Activated CD8-positive, alpha-beta T cell treated with anti-CD3 and anti-CD28 coated beads for 36 hours (primary cell): ENCODE measurements around the gene HRH3. TPM values are rescaled to one million over a fixed set of nuclear protein-coding genes. Genes with fewer than 3 reads are reported as not detected.

ENCODE experiments used
- ATAC-seq: fragments of 200-7000 bp; cut with Tn5 transposase; one replicate; pipeline ENCODE4 v1.10.0; 2021; ENCODE audit warnings: mild to moderate bottlenecking, moderate library complexity
- CTCF ChIA-PET: fragments of 350-600 bp; sonication (Branson Sonifier 250); formaldehyde crosslinking; loops from one replicate; lab custom pipeline; 2021; ENCODE audit warnings: antibody characterized with exemption; lab: Charles Lee
- POLR2A ChIA-PET: fragments of 350-600 bp; sonication (Branson Sonifier 250); formaldehyde crosslinking; loops from one replicate; lab custom pipeline; 2021; ENCODE audit warnings: antibody characterized with exemption; lab: Charles Lee
- DNase-seq: peaks from one replicate; pipeline ENCODE4 v3.0.0-alpha.2; 2020
- H3K27ac Mint-ChIP-seq: one replicate; pipeline ENCODE4 v1.8.0; 2021; ENCODE audit warnings: mild to moderate bottlenecking, mixed read lengths
- H3K27me3 Mint-ChIP-seq: one replicate; pipeline ENCODE4 v1.8.0; 2021; ENCODE audit warnings: mixed read lengths
- H3K36me3 Mint-ChIP-seq: one replicate; pipeline ENCODE4 v1.8.0; 2021; ENCODE audit warnings: low read depth, mixed read lengths
- H3K4me1 Mint-ChIP-seq: one replicate; pipeline ENCODE4 v1.8.0; 2021; ENCODE audit warnings: low read depth, mixed read lengths
- H3K4me3 Mint-ChIP-seq: one replicate; pipeline ENCODE4 v1.8.0; 2021; ENCODE audit warnings: mild to moderate bottlenecking, moderate library complexity, mixed read lengths
- H3K9me3 Mint-ChIP-seq: one replicate; pipeline ENCODE4 v1.8.0; 2021; ENCODE audit warnings: mixed read lengths
- intact Hi-C: fragments of 100-400 bp; cut with micrococcal nuclease; formaldehyde crosslinking; loops from one replicate; pipeline ENCODE4 v1.10.0; 2022
- total RNA-seq, 2 experiments: library from RNA; stranded (reverse); gene quantifications; one replicate each; pipeline ENCODE4 v1.2.3, GENCODE V29; 2021
- TF ChIP-seq, protein P1 (sequence below): fragments of 200-600 bp; IDR thresholded peaks from one replicate; pipeline ENCODE4 v1.8.0; 2022; ENCODE audit warnings: antibody characterized with exemption, mild to moderate bottlenecking

HRH3 gene
- total RNA-seq, 2 experiments from 2014 or later = not detected

DNA sequence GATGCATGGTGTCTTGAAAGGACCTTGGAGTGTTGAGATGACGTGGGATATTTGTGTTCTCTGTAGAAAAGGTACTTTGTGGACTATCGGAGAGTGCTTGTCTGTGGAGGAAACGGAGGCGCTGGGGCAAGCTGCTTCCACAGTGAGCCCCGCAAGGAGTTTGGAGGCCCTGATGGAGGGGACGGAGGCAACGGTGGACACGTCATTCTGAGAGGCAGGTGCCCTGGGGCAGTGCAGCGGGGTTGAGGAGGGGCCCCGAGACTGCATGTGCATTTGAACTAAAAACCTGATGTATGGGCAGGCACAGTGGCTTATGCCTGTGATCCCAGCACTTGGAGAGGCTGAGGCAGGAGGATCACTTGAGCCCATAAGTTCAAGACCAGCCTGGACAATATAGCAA is 24.3 kb downstream of the HRH3 start:
- H3K27ac Mint-ChIP-seq = no peak overlapping the region
- H3K9me3 Mint-ChIP-seq = no peaks in the 10 kb centered on the region
- no peak overlapping the region for H3K4me3 Mint-ChIP-seq
- H3K4me1 Mint-ChIP-seq = peaks cover 11% of the 10 kb centered on the region
- TF ChIP-seq, protein P1, sequence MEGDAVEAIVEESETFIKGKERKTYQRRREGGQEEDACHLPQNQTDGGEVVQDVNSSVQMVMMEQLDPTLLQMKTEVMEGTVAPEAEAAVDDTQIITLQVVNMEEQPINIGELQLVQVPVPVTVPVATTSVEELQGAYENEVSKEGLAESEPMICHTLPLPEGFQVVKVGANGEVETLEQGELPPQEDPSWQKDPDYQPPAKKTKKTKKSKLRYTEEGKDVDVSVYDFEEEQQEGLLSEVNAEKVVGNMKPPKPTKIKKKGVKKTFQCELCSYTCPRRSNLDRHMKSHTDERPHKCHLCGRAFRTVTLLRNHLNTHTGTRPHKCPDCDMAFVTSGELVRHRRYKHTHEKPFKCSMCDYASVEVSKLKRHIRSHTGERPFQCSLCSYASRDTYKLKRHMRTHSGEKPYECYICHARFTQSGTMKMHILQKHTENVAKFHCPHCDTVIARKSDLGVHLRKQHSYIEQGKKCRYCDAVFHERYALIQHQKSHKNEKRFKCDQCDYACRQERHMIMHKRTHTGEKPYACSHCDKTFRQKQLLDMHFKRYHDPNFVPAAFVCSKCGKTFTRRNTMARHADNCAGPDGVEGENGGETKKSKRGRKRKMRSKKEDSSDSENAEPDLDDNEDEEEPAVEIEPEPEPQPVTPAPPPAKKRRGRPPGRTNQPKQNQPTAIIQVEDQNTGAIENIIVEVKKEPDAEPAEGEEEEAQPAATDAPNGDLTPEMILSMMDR = no peak
- ChIA-PET CTCF (interaction anchor here (1.4 kb wide), 1 partner anchor 184 kb away, joined by 3 read pairs; no protein-coding TSS in a partner anchor), POLR2A (no interaction called here)
- no peak for DNase-seq
- peaks cover 24% of the 10 kb centered on the region for H3K36me3 Mint-ChIP-seq
- intact Hi-C loops = no loop called here
- no peak for ATAC-seq
- H3K27me3 Mint-ChIP-seq = no peaks in the 10 kb centered on the region

DNA sequence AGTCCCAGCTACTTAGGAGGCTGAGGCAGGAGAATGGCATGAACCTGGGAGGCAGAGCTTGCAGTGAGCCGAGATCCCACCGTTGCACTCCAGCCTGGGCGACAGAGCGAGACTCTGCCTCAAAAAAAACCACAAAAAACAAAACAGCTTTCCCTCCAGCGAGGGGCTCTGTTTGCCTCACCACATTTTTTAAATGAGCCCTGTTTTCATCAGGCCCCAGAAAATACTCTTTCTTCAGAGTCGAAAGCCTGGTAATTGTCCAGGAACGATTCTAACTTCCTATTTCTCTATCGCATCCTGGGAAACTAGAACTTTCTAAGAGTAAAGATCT is 25.0 kb downstream of the HRH3 start:
- TF ChIP-seq, protein P1 = no peak
- POLR2A ChIA-PET = no interaction called here
- peaks cover 18% of the 10 kb centered on the region for H3K36me3 Mint-ChIP-seq
- no peaks in the 10 kb centered on the region for H3K9me3 Mint-ChIP-seq
- CTCF ChIA-PET = interaction anchor here (0.9 to 1.4 kb wide), 3 partner anchors 38 to 184 kb away, joined by 3 to 4 read pairs (median 3); no protein-coding TSS in a partner anchor
- intact Hi-C loops = no loop called here
- H3K4me3 Mint-ChIP-seq = no peak overlapping the region
- no peak for DNase-seq
- peaks cover 12% of the 10 kb centered on the region for H3K4me1 Mint-ChIP-seq
- no peaks in the 10 kb centered on the region for H3K27me3 Mint-ChIP-seq
- no peak overlapping the region for H3K27ac Mint-ChIP-seq
- no peak for ATAC-seq

GRCh38 chr20:62193079-62194025 is 26.7 kb downstream of the HRH3 start:
- Mint-ChIP-seq H3K4me3 (no peak overlapping the region), H3K4me1 (peaks cover 14% of the 10 kb centered on the region), H3K27ac (no peak overlapping the region), H3K27me3 (no peaks in the 10 kb centered on the region), H3K36me3 (peaks cover 9% of the 10 kb centered on the region), H3K9me3 (no peaks in the 10 kb centered on the region)
- CTCF ChIA-PET = interaction anchor here (0.7 to 1.4 kb wide), 3 partner anchors 52 to 217 kb away, joined by 3 to 4 read pairs (median 3); no protein-coding TSS in a partner anchor
- POLR2A ChIA-PET = no interaction called here
- TF ChIP-seq, protein P1 = no peak
- intact Hi-C loops = no loop called here
- no peak for DNase-seq
- ATAC-seq = no peak

GRCh38 chr20:62192635-62193034 is 27.4 kb downstream of the HRH3 start:
- no peak for DNase-seq
- ChIA-PET CTCF (interaction anchor here (1.1 kb wide), 1 partner anchor 218 kb away, joined by 3 read pairs; no protein-coding TSS in a partner anchor), POLR2A (no interaction called here)
- TF ChIP-seq, protein P1 = no peak
- no peak for ATAC-seq
- Mint-ChIP-seq H3K9me3 (no peaks in the 10 kb centered on the region), H3K27me3 (no peaks in the 10 kb centered on the region), H3K36me3 (peaks cover 8% of the 10 kb centered on the region), H3K27ac (no peak overlapping the region), H3K4me3 (no peak overlapping the region), H3K4me1 (peaks cover 15% of the 10 kb centered on the region)
- intact Hi-C loops = no loop called here
